H1 (cell line): Measurements from ENCODE around the gene GUCY1B1. TPM values are rescaled to one million over a fixed set of nuclear protein-coding genes. Genes with fewer than 3 reads are reported as not detected.

Source experiments
- CTCF ChIA-PET: fragments of 300-600 bp; sonication (Branson Sonifier 250); formaldehyde crosslinking; loops from one replicate; lab custom pipeline; 2021; ENCODE audit not compliant: partially characterized antibody; lab: Charles Lee
- POLR2A ChIA-PET: fragments of 300-600 bp; sonication (Branson Sonifier 250); formaldehyde crosslinking; loops from one replicate; lab custom pipeline; 2021; ENCODE audit warnings: inconsistent platforms; ENCODE audit not compliant: partially characterized antibody; lab: Charles Lee
- DNase-seq, 2 experiments: peaks; one replicate each; pipeline versions ENCODE4 v3.0.0 to v3.0.0-alpha.2; 2010 to 2022; ENCODE audit warnings: low spot score in 2 of 2, low read depth in 1 of 2, mixed read lengths in 1 of 2
- FAIRE-seq: peaks from 2 replicates; lab custom pipeline; 2011; peaks lifted over from hg19 to GRCh38; lab: Jason Lieb, UNC
- H2AFZ ChIP-seq: 2 replicates; pipeline ENCODE4 v1.8.1; 2012; ENCODE audit warnings: low read length, inconsistent platforms
- H2AK5ac ChIP-seq: 2 replicates; pipeline ENCODE4 v1.6.1; 2013; ENCODE audit warnings: low read depth, low read length
- H2BK120ac ChIP-seq: replicated peaks from 2 replicates; pipeline ENCODE3; 2013; ENCODE audit warnings: low read depth, low read length, inconsistent platforms
- H2BK12ac ChIP-seq: 2 replicates; pipeline ENCODE4 v1.6.1; 2013; ENCODE audit warnings: low read depth, low read length
- H2BK15ac ChIP-seq: 2 replicates; pipeline ENCODE4 v1.6.1; 2013; ENCODE audit warnings: low read length
- H2BK20ac ChIP-seq: 2 replicates; pipeline ENCODE4 v1.6.1; 2013; ENCODE audit warnings: low read length
- H2BK5ac ChIP-seq: 2 replicates; pipeline ENCODE4 v1.6.1; 2013; ENCODE audit warnings: low read depth, low read length
- H3K14ac ChIP-seq: 2 replicates; pipeline ENCODE4 v1.6.1; 2013; ENCODE audit warnings: inconsistent platforms; ENCODE audit not compliant: insufficient read length
- H3K18ac ChIP-seq: 2 replicates; pipeline ENCODE4 v1.6.1; 2013; ENCODE audit warnings: low read length; ENCODE audit errors: extremely low read depth
- H3K23ac ChIP-seq: 2 replicates; pipeline ENCODE4 v1.6.1; 2013; ENCODE audit warnings: inconsistent platforms; ENCODE audit not compliant: insufficient read length
- H3K23me2 ChIP-seq: 2 replicates; pipeline ENCODE4 v1.6.1; 2013; ENCODE audit warnings: low read depth, low read length
- H3K27ac ChIP-seq: 2 replicates; pipeline ENCODE4 v1.6.1; 2011; ENCODE audit warnings: low read depth, low read length, inconsistent platforms
- H3K27me3 ChIP-seq, 4 experiments: replicated peaks in 1 of 4; 1 replicate in 1 of 4; 2 replicates in 3 of 4; pipeline versions ENCODE4 v1.6.1 to v1.8.1; 2011 to 2013; ENCODE audit warnings: low read length in 3 of 4, mild to moderate bottlenecking in 3 of 4, inconsistent platforms in 2 of 4, mixed read lengths in 2 of 4, moderate library complexity in 1 of 4; ENCODE audit not compliant: control insufficient read depth in 3 of 4, insufficient read depth in 3 of 4; ENCODE audit errors: extremely low read depth in 1 of 4
- H3K36me3 ChIP-seq, 4 experiments: 2 replicates each; pipeline versions ENCODE4 v1.6.1 to v1.8.1; 2011 to 2013; ENCODE audit warnings: mild to moderate bottlenecking in 4 of 4, low read length in 3 of 4, moderate library complexity in 2 of 4, control low read depth in 1 of 4, inconsistent platforms in 1 of 4; ENCODE audit not compliant: insufficient read depth in 4 of 4, control insufficient read depth in 2 of 4
- H3K4ac ChIP-seq: replicated peaks from 2 replicates; pipeline ENCODE3; 2013; ENCODE audit warnings: low read length, low read depth, mixed read lengths, inconsistent platforms; ENCODE audit not compliant: insufficient read length
- H3K4me1 ChIP-seq, 4 experiments: replicated peaks in 1 of 4; 1 replicate in 1 of 4; 2 replicates in 3 of 4; pipeline versions ENCODE4 v1.6.1 to v1.8.1; 2011 to 2013; ENCODE audit warnings: low read length in 3 of 4, inconsistent platforms in 2 of 4, mixed read lengths in 1 of 4; ENCODE audit not compliant: insufficient read depth in 4 of 4, control insufficient read depth in 3 of 4
- H3K4me2 ChIP-seq, 2 experiments: 2 replicates each; pipeline versions ENCODE4 v1.6.1 to v1.8.1; 2011 to 2013; ENCODE audit warnings: low read depth in 2 of 2, low read length in 2 of 2, control low read depth in 1 of 2, inconsistent platforms in 1 of 2, mild to moderate bottlenecking in 1 of 2; ENCODE audit not compliant: insufficient read depth in 1 of 2
- H3K4me3 ChIP-seq, 4 experiments: fragments of 200-600, 300-600 bp in 1 of 4; sonication (generic), shearing (Covaris generic), sonication (Bioruptor Twin) in 1 of 4; 2 replicates each; pipeline versions ENCODE4 v1.5.1 to v1.8.1; 2011 to 2016; ENCODE audit warnings: low read length in 4 of 4, low read depth in 3 of 4, control low read depth in 2 of 4, inconsistent platforms in 2 of 4, mild to moderate bottlenecking in 2 of 4, mixed read lengths in 1 of 4, moderate library complexity in 1 of 4; ENCODE audit not compliant: insufficient read depth in 2 of 4; ENCODE audit errors: extremely low read depth in 1 of 4
- H3K56ac ChIP-seq: replicated peaks from 2 replicates; pipeline ENCODE3; 2013; ENCODE audit warnings: low read depth, mild to moderate bottlenecking, mixed read lengths, low read length, inconsistent platforms; ENCODE audit not compliant: insufficient read length
- H3K79me1 ChIP-seq: 2 replicates; pipeline ENCODE4 v1.6.1; 2013; ENCODE audit warnings: low read depth, low read length, control low read depth
- H3K79me2 ChIP-seq, 2 experiments: 2 replicates each; pipeline versions ENCODE4 v1.6.1 to v1.8.1; 2012 to 2013; ENCODE audit warnings: low read length in 2 of 2, mild to moderate bottlenecking in 2 of 2, inconsistent platforms in 1 of 2; ENCODE audit not compliant: insufficient read depth in 2 of 2, control insufficient read depth in 1 of 2
- H3K9ac ChIP-seq, 4 experiments: replicated peaks in 1 of 4; 1 replicate in 1 of 4; 2 replicates in 3 of 4; pipeline versions ENCODE4 v1.6.1 to v1.8.1; 2011 to 2013; ENCODE audit warnings: low read depth in 3 of 4, low read length in 3 of 4, control low read depth in 2 of 4, mild to moderate bottlenecking in 2 of 4, moderate library complexity in 2 of 4, inconsistent platforms in 1 of 4; ENCODE audit errors: extremely low read depth in 1 of 4
- H3K9me3 ChIP-seq, 2 experiments: 2 replicates each; pipeline versions ENCODE4 v1.6.1 to v1.8.1; 2012 to 2013; ENCODE audit warnings: mild to moderate bottlenecking in 2 of 2, moderate library complexity in 2 of 2, control low read depth in 1 of 2, inconsistent platforms in 1 of 2, low read depth in 1 of 2, low read length in 1 of 2, mixed read lengths in 1 of 2; ENCODE audit not compliant: insufficient read depth in 2 of 2
- H4K20me1 ChIP-seq, 2 experiments: replicated peaks in 1 of 2; 2 replicates each; pipeline versions ENCODE3 to v1.8.1; 2011 to 2013; ENCODE audit warnings: inconsistent platforms in 2 of 2, low read length in 2 of 2, mild to moderate bottlenecking in 1 of 2; ENCODE audit not compliant: insufficient read depth in 2 of 2, control insufficient read depth in 1 of 2
- H4K5ac ChIP-seq: 2 replicates; pipeline ENCODE4 v1.6.1; 2013; ENCODE audit warnings: low read length, low read depth, mixed read lengths, inconsistent platforms; ENCODE audit not compliant: insufficient read length
- H4K8ac ChIP-seq: 2 replicates; pipeline ENCODE4 v1.8.0; 2013; ENCODE audit warnings: mild to moderate bottlenecking, moderate library complexity, low read length, inconsistent platforms; ENCODE audit not compliant: insufficient read depth; ENCODE audit errors: extremely low read depth
- H4K91ac ChIP-seq: replicated peaks from 2 replicates; pipeline ENCODE3; 2013; ENCODE audit warnings: low read length, mixed read lengths, inconsistent platforms; ENCODE audit not compliant: insufficient read length
- PHF8 ChIP-seq: fragments of 200-600 bp; sonication (generic); conservative IDR thresholded peaks from 2 replicates; pipeline ENCODE4 v1.7.1; 2012; ENCODE audit warnings: low read depth, mild to moderate bottlenecking, inconsistent platforms, low read length, moderate library complexity
- WGBS, 2 experiments: shearing (Covaris generic) in 1 of 2; methylation state at CpG; one replicate each; pipeline versions ENCODE4 v1.1.6 to v1.1.7; 2013 to 2015; ENCODE audit warnings: low lambda C conversion rate in 2 of 2, mixed read lengths in 2 of 2, inconsistent platforms in 1 of 2, low coverage in 1 of 2, missing lambda C conversion rate in 1 of 2; ENCODE audit not compliant: insufficient replicate concordance in 2 of 2, insufficient coverage in 1 of 2, insufficient read length in 1 of 2; ENCODE audit errors: extremely low coverage in 1 of 2, missing lambda C conversion rate in 1 of 2; 5-methylcytosine and 5-hydroxymethylcytosine counted together
- polyA plus RNA-seq, 7 experiments: library from polyadenylated mRNA; depleted of rRNA in 3 of 7; stranded (reverse) in 5 of 7; unstranded in 2 of 7; fragments of >200 nt in 5 of 7; fragments of 200-250 nt in 2 of 7; gene quantifications; 1 replicate in 5 of 7; 2 replicates in 1 of 7; 4 replicates in 1 of 7; pipeline versions ENCODE4 v1.2.1 to v1.2.3, GENCODE V29; 2011 to 2013; ENCODE audit warnings: missing spikeins in 2 of 7, mixed read lengths in 2 of 7
- total RNA-seq: library from RNA; stranded (reverse); fragmentation: NEBNext Ultra II Directional; extraction: Animal tissue kit (Norgen Biotek cat#: 25700); gene quantifications from 2 replicates; pipeline ENCODE4 v1.2.1, GENCODE V29; 2021

The GUCY1B1 gene
- total and polyA plus RNA-seq, 2 of the 8 experiments (the other 6 are each of a cell fraction or from before 2014, with no cell fraction given) = 1.5 to 2.9 TPM

GRCh38 chr4:155799116-155799793 is 40.4 kb downstream of the GUCY1B1 start:
- Histone ChIP-seq H4K20me1 (no peaks in the 10 kb centered on the region), H3K36me3 (no peaks in the 10 kb centered on the region), H3K4ac (no peak overlapping the region), H3K14ac (no peak overlapping the region), H3K79me2 (no peaks in the 10 kb centered on the region), H3K18ac (no peak overlapping the region), H2BK15ac (no peak overlapping the region), H3K79me1 (no peaks in the 10 kb centered on the region), H3K4me2 (no peak overlapping the region), H3K56ac (no peak overlapping the region), H3K4me3 (no peak overlapping the region), H4K5ac (no peak overlapping the region), H4K91ac (no peak overlapping the region), H2BK20ac (no peak overlapping the region), H2AK5ac (no peak overlapping the region), H2BK120ac (no peak overlapping the region), H3K23me2 (no peaks in the 10 kb centered on the region), H3K9me3 (no peaks in the 10 kb centered on the region), H3K27ac (no peak overlapping the region), H2BK12ac (no peak overlapping the region), H2AFZ (no peak overlapping the region), H2BK5ac (no peak overlapping the region), H3K27me3 (no peaks in the 10 kb centered on the region), H3K23ac (no peak overlapping the region), H3K9ac (no peak overlapping the region), H4K8ac (no peak overlapping the region), H3K4me1 (peaks cover 0 to 2% (median 0%) of the 10 kb centered on the region in 4 experiments; a peak in 1 of 7 replicates)
- FAIRE-seq (no peak), DNase-seq (no peak)
- ChIA-PET POLR2A (no interaction called here), CTCF (interaction anchor here (0.7 to 1.8 kb wide), 2 partner anchors 9 to 104 kb away, joined by 3 to 7 read pairs; no protein-coding TSS in a partner anchor)
- no peak for TF ChIP-seq PHF8
- 93% methylated on average over 5 of the region's 5 CpGs; no CpG with 5 or more reads in 1 of the 2 experiments for WGBS, 2 experiments
